Effector CD4-positive, alpha-beta T cell (primary cell): ENCODE measurements around the gene GNL3.
"Not testable (repeated sequence)": the region's sequence is repeated elsewhere in the genome, so short reads cannot be mapped to it uniquely, and the experiment has no call there.

Experiments used
- DNase-seq: peaks from one replicate; pipeline ENCODE4 v3.0.0-alpha.2; 2020
- total RNA-seq: gene quantifications from one replicate; lab custom pipeline; 2026; lab: John Stamatoyannopoulos, UW

Gene GNL3, protein sequence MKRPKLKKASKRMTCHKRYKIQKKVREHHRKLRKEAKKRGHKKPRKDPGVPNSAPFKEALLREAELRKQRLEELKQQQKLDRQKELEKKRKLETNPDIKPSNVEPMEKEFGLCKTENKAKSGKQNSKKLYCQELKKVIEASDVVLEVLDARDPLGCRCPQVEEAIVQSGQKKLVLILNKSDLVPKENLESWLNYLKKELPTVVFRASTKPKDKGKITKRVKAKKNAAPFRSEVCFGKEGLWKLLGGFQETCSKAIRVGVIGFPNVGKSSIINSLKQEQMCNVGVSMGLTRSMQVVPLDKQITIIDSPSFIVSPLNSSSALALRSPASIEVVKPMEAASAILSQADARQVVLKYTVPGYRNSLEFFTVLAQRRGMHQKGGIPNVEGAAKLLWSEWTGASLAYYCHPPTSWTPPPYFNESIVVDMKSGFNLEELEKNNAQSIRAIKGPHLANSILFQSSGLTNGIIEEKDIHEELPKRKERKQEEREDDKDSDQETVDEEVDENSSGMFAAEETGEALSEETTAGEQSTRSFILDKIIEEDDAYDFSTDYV
- 143 reads per million, percentile 88 among the genes with 10 or more reads in this experiment for total RNA-seq

DNA sequence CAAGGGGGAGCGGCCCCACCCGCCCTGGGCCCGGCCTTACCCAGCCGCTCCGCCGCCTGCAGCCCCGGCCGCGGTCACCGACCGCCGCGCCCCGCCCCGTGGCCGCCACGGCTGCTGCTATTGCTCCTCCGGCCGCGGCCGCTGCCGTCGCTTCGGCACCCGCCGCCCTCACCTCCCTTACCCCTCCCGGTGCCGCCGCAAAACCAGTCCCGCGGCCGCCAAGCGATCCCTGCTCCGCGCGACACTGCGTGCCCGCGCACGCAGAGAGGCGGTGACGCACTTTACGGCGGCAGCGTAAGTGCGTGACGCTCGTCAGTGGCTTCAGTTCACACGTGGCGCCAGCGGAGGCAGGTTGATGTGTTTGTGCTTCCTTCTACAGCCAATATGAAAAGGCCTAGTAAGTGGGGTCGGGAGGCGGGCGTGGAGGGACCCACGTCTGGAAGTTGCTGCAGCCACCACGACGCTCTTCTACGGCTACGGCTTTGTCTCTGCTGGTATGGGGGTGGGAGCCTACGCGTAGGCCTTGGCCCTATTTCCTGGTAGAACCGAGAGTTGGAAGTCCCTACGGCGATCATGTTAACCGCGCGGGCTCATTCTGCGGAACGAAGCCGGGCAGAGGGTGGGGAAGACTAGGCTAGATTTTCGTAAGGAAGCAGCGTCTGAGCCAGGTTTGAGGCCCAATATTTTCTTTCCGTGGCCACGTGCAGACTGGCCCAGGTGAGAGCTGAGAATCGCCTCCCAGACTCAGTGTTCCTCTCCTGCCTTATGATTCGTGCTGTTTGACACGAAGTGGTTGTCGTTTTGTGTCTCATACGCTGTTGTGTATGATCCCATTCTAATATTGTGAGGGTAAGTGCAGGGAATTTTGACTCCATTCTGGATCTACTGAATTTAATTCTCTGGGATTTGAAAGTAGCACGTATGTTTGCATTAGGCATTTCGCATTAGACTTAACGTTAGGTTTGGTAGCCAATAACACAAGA, at the start of gene GNL3, which contains the start of gene PBRM1:
Gene GNL3, plus strand, starts transcription at position 324 of the 983 bp plus-strand sequence. Its CDS starts 61 bp downstream, at position 385.
Gene PBRM1, minus strand, starts transcription at position 205 of the 983 bp plus-strand sequence.
- peak; percentile 90 for DNase-seq

DNA sequence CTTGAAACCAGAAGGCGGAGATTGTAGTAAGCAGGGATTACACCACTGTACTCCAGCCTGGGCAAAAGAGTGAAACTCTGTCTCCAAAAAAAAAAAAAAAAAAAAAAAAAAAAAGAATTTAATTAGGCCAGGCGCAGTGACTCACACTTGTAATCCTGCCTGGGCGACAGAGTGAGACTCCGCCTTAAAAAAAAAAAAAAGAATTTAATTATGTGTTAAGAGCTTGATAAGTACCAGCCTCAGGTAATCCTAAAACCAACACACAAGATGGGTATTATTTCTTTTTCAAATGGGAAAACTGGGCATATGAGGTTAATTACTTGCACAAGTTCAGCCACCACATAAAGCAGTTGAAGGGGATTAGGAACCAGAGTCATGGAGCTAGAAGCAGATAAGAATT, 49.2 kb upstream of the GNL3 start:
- no peak for DNase-seq

DNA sequence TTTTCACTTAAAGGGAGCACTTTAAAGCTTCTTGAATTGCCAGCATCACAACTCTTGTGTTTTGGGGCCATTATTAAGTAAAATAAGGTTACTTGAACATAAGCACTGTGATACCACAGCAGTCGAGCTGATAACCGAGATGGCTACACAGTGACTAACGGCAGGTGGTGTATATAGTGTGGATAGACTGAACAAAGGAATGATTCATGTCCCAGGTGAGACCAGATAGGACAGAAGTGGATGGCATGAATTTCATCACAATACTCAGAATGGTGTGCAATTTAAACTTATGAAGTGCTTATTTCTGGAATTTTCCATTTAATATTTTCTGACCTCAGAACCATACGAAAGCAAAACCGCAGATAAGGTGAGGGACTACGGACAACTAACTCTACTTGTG, 40.3 kb upstream of the GNL3 start:
- DNase-seq, result no peak

DNA sequence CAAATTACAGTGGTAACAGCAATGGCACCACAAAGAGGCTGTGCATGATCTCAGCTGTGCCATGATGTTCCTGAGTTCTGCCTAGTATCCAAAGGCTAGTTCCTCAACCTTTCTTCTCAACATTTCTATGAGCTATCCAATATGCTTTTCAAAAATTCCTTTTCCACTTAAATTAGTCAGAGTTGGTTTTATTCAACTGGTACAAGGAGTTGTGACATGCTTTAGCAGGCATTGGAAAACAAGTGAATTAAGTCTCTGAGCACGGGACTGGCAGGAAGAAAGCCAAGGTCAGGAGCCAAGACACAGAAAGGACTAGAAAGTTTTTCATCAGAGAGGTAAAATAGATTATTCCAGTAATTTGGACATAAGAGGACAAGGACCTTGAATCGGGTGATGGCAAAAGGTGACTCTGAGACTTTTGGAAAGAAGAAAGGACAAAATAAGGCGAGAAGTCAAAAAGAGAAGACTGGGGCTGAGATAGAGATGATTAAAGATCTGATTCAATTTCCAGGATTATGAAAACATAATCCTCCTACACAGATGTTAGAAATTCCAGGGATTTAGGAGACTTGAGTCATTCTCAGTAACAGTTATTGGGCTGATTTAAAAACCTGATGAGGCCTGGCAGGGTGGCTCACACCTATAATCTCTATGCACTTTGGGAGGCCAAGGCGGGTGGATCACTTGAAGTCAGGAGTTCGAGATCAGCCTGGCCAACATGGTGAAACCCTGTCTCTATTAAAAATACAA, 36.2 kb upstream of the GNL3 start:
- DNase-seq, result no peak

DNA sequence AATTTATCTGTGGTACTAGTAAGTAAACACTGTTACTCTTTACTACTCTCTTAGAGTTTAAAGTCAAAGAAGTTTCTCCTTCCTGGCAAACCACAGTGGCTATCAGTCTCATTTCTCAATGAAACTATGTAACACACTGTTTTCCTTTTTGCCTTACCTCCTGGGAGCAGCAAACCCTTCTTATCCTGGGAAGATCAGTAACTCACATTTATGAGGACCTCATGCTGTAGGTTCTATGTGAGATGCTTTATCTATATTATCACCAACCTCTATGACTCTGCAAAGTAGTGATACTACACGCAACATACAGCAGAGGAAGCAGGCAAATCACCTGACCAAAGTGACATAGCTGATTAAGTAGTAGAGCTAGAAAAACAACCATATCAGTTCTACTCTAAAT, 35.4 kb upstream of the GNL3 start:
- no peak for DNase-seq

DNA sequence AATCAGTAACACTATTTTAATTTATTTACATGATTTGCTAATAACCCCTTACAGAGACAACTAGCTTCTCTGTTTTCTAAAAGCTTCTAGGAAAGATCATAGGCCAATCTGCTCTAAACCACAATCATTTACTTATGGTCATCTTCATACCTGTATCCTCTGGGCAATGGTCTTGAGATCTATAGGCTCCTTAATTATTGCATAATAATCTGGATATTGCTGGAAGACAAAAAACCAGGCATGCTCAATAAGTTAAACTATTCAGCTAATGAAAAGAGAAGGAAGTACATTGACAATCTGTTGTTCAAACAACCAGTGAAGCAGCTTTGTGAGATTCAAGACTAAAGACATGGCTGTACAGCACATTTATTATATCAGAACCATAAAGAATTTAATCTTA, 34.2 kb upstream of the GNL3 start:
- DNase-seq, result no peak

DNA sequence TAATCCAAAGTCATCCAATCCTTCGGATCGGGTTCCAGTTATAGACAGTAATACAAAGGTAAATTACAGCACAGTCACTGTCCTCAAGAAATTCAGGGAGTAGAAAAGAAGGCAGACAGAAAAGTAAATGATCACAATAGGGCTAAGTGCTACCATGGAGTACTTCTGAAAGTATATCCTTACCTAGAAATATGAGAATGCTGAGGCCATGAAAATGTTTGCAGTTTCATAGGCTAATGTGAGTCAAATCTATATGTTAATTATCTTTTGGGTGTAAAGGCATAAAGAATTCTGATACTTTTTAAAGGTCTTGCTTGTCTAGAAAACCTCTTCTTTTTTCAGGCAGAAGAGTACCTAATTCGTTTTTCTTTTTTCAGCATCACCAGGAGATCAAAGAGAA, 29.9 kb upstream of the GNL3 start:
- no peak for DNase-seq

DNA sequence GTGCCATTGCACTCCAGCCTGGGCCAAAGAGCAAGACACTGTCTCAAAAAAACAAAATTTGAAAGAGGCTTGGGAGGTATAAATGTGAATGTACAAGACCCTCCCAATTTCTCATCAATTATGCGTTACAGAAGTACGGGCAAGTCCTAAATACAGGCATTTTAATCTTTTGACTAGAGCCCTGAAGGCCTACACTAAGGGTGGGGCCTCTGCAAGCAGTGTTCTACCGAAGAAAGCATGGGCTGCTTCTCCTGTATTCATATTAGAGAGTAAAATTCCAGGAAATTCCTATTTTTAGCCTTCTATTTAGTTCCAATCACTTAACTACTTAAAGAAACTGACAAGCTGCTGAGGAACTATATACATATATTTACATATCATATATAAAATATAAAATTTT, 25.8 kb upstream of the GNL3 start:
- no peak for DNase-seq

DNA sequence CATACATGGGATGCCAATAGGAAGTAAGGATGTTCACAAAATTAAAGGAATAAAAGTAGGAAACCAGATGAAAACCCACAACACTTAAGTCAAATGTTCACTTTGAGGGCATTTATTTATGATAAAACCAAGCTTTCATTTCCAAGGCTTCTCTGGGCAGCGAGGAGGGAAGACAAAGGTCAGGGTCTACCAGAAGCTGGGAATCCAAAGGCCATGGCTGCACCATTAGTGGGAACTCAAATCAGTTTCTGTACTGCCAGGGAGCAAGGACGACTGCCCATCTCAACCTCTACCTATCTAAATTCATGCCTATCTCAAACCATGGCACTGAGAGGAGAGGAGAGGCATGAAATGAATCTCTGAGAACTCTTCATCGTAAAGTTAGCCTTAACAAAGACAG, 22.7 kb upstream of the GNL3 start:
- no peak for DNase-seq

DNA sequence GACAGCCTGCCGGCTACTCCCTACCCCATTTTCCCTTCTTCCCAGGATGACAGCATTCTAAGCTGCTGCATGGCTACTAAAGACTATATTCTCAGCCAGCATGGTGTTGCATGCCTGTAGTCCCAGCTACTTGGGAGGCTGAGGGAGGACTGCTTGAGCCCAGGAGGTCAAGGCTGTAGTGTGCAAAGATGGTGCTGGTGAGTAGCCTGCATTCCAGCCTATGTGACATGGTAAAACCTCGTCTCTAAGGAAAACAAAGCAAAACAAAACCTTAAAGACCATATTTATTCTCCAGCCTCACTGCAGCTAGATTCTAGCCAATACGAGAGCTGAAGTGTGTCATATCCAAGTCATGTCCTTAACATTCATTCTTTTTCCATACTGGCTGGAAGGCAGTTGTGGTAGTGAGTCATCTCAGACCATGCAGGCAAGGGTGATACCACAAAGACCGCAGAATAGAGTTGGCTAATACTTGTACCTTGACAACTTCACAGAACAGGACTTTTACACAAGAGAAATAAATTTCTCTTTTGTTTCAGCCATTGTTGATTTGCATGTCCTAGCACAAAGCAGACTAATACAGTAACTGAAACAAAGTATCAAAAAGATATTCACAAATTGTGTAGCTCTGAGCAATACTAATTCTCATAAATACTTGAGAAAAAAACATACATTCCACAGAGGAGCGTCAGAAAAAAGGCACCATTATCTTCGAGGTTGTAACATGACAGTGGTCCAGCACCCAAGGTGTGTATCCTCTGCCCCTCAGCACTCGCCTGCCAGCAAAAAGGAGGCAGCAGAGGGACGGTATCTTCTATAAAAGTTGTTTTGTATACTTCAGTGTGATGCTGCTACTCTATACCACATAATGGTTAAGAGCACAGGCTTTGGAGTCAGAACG, 15.0 kb upstream of the GNL3 start:
- peak; percentile 8 for DNase-seq

DNA sequence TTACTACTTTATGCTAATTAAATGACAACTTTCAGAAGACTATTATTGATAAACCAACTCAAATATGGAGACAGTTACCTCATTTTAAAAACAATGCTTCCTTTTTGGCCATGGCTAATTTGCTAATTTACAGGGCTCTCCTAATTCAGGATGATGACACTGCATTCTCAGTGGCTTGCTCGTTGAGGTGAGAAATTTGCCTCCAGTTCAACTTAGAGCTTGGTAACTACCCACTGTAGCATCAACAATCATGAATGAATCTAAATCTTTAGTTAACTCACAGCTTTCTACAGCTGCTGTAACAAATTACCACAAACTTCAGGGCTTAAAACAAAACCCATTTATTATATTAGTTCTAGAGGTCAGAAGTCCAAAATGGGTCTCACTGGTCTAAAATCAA, 14.2 kb upstream of the GNL3 start:
- no peak for DNase-seq

DNA sequence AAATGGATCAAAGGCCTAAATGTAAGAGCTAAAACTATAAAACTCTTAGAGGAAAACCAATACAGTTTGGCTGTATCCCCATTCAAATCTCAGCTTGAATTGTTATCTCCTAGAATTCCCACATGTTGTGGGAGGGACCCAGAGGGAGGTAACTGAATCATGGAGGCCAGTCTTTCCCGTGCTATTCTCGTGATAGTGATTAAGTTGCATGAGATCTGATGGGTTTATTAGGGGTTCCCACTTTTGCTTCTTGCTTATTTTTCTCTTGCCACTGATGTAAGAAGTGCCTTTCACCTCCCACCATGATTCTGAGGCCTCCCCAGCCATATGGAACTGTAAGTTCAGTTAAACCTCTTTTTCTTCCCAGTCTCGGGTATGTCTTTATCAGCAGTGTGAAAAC, 9.6 kb upstream of the GNL3 start:
- DNase-seq, result not testable (repeated sequence)

DNA sequence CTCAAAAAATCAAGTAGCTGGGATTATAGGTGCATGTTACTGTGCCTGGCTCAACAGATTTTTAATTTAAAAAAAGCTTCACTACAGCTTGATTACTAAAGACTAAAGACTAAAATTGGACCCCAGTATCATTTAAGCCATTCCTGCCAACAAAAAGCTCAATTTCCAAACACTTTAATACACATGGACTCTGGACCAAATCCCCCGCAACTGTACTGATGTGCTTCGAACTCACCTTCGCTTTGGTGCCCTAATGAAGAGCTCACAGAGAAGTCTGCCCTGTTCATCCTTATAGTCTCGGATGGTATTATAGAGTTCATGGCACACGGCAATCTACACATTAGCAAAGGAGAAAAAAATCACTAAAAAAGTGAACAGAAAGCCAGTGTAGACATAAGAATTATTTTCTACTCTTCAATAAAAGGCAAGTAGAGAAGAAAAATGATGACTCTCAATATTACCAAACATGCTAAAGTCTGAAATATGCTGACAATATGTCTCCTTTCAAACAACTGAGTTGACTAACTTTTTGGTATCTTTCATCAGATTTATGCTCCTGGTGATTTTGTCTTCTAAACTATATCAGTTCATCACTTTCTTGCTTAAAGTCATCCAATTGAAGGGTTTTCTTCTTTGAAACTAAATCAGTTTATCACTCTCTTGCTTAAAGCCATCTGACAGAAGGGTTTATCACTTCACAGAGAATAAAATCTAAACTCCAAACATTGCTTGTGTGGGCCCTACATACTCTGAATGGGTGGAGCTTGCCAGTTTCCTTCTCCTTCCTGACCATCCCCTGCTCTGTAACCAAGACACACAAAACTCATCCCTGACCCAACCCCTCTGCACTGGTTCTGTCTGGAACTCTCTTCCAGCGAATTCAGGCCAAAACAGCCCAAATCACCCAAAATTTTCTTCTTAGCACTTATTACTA, 7.3 kb upstream of the GNL3 start:
- DNase-seq, result no peak

DNA sequence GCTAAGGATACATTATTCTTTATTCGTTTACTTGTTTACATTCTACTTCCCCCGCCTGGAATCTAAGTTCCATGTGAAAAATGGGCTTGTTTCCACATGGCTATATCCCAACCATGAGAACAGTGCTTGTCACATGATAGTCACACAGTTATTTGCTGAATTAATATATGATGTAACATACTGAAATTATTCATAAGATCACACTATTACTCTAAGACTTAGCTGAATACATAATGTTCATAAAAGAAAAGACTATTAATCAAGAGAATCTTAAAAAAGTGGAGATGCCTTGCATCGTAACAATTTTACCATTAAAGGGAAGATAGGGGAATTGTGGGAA, 6.7 kb upstream of the GNL3 start:
- no peak for DNase-seq

DNA sequence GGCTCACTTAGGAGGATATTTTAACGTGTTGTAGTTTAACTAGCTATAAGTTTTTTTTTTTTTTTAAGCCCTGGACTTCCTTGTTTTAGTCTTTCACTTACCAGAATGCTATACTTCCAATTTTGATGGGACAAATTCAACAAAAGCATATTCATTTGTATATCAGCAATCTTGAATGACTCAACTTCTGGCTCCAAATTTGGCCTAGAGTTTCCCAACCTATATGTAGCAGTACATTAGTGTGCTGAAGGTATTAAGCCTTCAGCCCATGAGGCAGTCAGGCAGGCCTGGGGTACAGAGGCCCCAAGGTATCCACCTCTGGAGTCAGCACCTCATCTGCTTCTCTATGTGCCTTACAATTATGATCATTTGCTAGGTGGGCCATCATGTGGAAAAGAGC, 6.0 kb upstream of the GNL3 start:
- no peak for DNase-seq

DNA sequence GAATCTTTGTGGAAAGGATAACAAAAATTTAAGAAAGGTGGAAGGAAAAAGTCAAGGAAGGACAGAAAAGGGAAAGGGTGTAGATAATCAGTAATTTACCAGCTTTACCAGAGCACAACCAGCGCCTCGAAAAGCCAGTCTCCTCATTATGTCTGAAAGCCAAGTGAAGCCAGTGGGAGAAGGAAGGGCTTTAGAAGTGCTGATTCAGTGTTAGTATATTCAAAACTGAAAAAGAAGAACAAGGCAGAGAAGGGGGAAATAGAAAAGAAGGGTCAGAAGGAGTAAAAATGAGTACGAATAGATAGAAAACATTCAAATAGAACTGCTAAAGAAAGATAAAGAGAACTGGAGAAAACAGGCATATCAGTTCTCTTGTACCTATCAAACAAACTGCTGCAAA, 4.2 kb upstream of the GNL3 start:
- no peak for DNase-seq

DNA sequence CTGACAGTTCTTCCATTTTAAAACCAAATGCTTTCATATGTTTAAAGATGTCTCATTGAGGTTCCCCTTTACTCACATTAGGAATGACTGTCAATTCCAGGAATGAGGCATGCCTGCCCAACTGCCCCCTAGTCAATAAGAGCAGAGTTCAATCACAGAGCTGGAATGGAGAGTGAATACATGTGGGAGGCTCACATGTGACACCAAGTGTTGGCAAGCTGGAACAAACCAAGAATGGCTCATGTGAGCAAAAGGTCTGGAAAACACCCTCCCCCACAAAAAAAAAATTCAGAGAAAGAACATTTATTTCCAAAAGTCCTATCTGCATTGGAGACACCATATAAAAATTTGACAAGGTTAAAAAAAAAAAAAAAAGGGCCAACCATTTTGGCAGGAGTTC, 3.8 kb upstream of the GNL3 start:
- DNase-seq, result no peak

DNA sequence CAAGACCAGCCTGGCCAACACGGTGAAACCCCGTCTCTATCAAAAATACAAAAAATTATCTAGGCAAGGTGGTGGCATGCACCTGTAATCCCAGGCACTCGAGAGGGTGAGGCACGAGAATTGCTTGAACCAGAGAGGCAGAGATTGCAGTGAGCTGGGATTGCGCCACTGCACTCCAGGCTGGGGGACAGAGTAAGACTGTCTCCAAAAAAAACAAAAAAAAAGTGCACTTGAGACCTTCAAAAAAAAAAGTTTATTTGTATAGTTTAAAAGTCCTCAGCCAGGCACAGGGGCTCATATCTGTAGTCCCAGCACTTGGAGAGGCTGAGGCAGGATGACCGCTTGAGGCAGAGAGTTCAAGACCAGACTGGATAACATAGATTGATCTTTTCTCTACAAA, 2.2 kb upstream of the GNL3 start:
- DNase-seq, result no peak

DNA sequence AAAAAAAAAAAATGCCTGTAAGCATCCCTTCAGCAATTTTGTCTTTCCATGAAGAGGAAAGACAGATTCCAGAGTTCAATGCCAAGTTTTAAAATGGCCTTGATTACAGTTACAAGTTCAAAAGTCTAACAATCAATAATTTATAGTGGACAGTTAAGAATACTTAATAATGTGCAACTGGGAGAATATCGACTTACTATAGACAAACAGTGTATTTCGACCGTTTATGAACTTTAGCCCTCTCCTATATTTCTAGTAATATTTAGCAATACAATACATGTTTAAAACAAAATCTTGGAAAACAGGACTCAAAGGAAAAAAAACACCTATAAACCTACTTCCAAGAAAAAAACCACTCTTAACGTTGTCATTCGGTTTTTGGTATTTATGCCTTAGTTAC, 1.6 kb upstream of the GNL3 start:
- DNase-seq, result no peak

DNA sequence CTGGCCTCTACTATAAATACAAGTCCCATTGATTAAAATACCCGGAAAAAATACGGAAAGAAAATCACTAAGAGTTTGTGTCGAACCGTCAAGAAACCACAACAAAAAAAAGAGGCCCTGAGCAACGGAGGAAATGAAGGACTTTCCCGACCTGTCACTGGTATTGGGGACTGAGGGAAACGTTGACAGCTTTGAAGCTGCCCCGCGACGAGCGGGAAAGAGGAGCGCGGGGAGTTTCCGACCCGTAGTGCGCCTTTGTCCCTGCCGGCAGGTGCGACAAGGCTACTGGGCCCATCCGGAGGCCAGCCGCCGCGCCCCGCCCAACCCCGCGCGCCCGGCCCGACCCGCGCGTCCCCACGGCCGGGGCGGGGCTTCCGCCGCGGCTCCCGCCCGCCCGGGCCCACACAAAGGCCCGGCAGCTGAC, 535 bp upstream of the GNL3 start:
- DNase-seq, result peak; percentile 74
